Nephron (organoid): ENCODE results near the gene PAQR8.
A peak's percentile ranks its signal among the peaks of the same experiment; 100 is the strongest.

ENCODE experiments used
- H3K27ac Mint-ChIP-seq, 3 experiments: 2 replicates each; pipeline ENCODE4 v1.8.0; 2020; ENCODE audit warnings: mixed read lengths in 3 of 3, mild to moderate bottlenecking in 2 of 3, moderate library complexity in 1 of 3
- H3K27me3 Mint-ChIP-seq: 2 replicates; pipeline ENCODE4 v1.8.0; 2021; ENCODE audit warnings: low read depth, mild to moderate bottlenecking, moderate library complexity, mixed read lengths
- H3K36me3 Mint-ChIP-seq: 2 replicates; pipeline ENCODE4 v1.8.0; 2020; ENCODE audit warnings: low read depth, mixed read lengths
- H3K4me1 Mint-ChIP-seq: 2 replicates; pipeline ENCODE4 v1.8.0; 2020; ENCODE audit warnings: mixed read lengths
- H3K4me3 Mint-ChIP-seq, 3 experiments: 2 replicates each; pipeline ENCODE4 v1.8.0; 2020; ENCODE audit warnings: mild to moderate bottlenecking in 3 of 3, mixed read lengths in 3 of 3, moderate library complexity in 2 of 3
- H3K9me3 Mint-ChIP-seq: 2 replicates; pipeline ENCODE4 v1.8.0; 2020; ENCODE audit warnings: mixed read lengths
- CTCF ChIP-seq, 3 experiments: fragments of 200-600 bp; sonication (generic); IDR thresholded peaks; one replicate each; pipeline ENCODE4 v1.5.0; 2021; ENCODE audit warnings: antibody characterized with exemption in 3 of 3; ENCODE audit not compliant: unreplicated experiment in 3 of 3

The PAQR8 gene

GRCh38 chr6:52390361-52390727, 28.4 kb downstream of the PAQR8 start:
- no peaks in the 10 kb centered on the region for H3K27me3 Mint-ChIP-seq
- TF ChIP-seq CTCF (IDR thresholded peaks at IDR 0.05; ENCODE audit: unreplicated experiment in 3 of 3) = no peak
- H3K9me3 Mint-ChIP-seq = peaks cover 6% of the 10 kb centered on the region
- H3K27ac Mint-ChIP-seq = peak overlapping the region in 2 of 3 experiments; percentile 81 to 89
- H3K4me3 Mint-ChIP-seq = no peak overlapping the region
- H3K36me3 Mint-ChIP-seq = peaks cover 8% of the 10 kb centered on the region
- H3K4me1 Mint-ChIP-seq = no peaks in the 10 kb centered on the region

GRCh38 chr6:52391599-52391998, 29.6 kb downstream of the PAQR8 start:
- Mint-ChIP-seq H3K4me3 (no peak overlapping the region), H3K4me1 (no peaks in the 10 kb centered on the region), H3K36me3 (peaks cover 3% of the 10 kb centered on the region)

GRCh38 chr6:52392944-52393343, 31.0 kb downstream of the PAQR8 start:
- Mint-ChIP-seq H3K27ac (no peak overlapping the region), H3K4me1 (no peaks in the 10 kb centered on the region), H3K36me3 (no peaks in the 10 kb centered on the region), H3K4me3 (no peak overlapping the region), H3K9me3 (no peaks in the 10 kb centered on the region), H3K27me3 (no peaks in the 10 kb centered on the region)
- no peak for TF ChIP-seq CTCF (IDR thresholded peaks at IDR 0.05; ENCODE audit: unreplicated experiment in 3 of 3)

More at GRCh38 chr6:52391599-52391998, 29.6 kb downstream of the PAQR8 start:
- Mint-ChIP-seq H3K27ac (no peak overlapping the region), H3K9me3 (peaks cover 3% of the 10 kb centered on the region), H3K27me3 (no peaks in the 10 kb centered on the region)
- no peak for TF ChIP-seq CTCF (IDR thresholded peaks at IDR 0.05; ENCODE audit: unreplicated experiment in 3 of 3)

- H3K36me3 Mint-ChIP-seq = no peaks in the 10 kb centered on the region
- no peak overlapping the region for H3K27ac Mint-ChIP-seq
- TF ChIP-seq CTCF (IDR thresholded peaks at IDR 0.05; ENCODE audit: unreplicated experiment in 3 of 3) = no peak
- H3K9me3 Mint-ChIP-seq = no peaks in the 10 kb centered on the region
- H3K4me1 Mint-ChIP-seq = no peaks in the 10 kb centered on the region
- no peak overlapping the region for H3K4me3 Mint-ChIP-seq
- no peaks in the 10 kb centered on the region for H3K27me3 Mint-ChIP-seq
Observed at GRCh38 chr6:52393780-52394179, 31.8 kb downstream of the PAQR8 start.

GRCh38 chr6:52394251-52394666, 32.3 kb downstream of the PAQR8 start:
- Mint-ChIP-seq H3K9me3 (no peaks in the 10 kb centered on the region), H3K4me3 (no peak overlapping the region), H3K27me3 (no peaks in the 10 kb centered on the region), H3K4me1 (no peaks in the 10 kb centered on the region), H3K27ac (no peak overlapping the region), H3K36me3 (no peaks in the 10 kb centered on the region)
- TF ChIP-seq CTCF (IDR thresholded peaks at IDR 0.05; ENCODE audit: unreplicated experiment in 3 of 3) = no peak

GRCh38 chr6:52395969-52396368, 34.0 kb downstream of the PAQR8 start:
- H3K36me3 Mint-ChIP-seq = no peaks in the 10 kb centered on the region
- H3K4me3 Mint-ChIP-seq = no peak overlapping the region

More at GRCh38 chr6:52395969-52396368, 34.0 kb downstream of the PAQR8 start:
- Mint-ChIP-seq H3K27me3 (no peaks in the 10 kb centered on the region), H3K27ac (no peak overlapping the region), H3K4me1 (no peaks in the 10 kb centered on the region), H3K9me3 (no peaks in the 10 kb centered on the region)
- TF ChIP-seq CTCF (IDR thresholded peaks at IDR 0.05; ENCODE audit: unreplicated experiment in 3 of 3) = no peak
